Prostate gland (tissue), 2 donors: ENCODE measurements around the gene CABCOCO1. TPM values are rescaled to one million over a fixed set of nuclear protein-coding genes. Genes with fewer than 3 reads are reported as not detected.

Experiments
- DNase-seq: peaks from one replicate; pipeline ENCODE4 v3.0.0-alpha.2; 2019; ENCODE audit warnings: low spot score
- H3K27ac ChIP-seq, 2 donors: fragments of 200-600 bp; sonication (generic); 2 replicates each; pipeline ENCODE4 v1.5.1; 2017 to 2019
- H3K27me3 ChIP-seq: fragments of 200-600 bp; sonication (generic); replicated peaks from 2 replicates; pipeline ENCODE4 v1.5.1; 2019; ENCODE audit not compliant: insufficient read depth
- H3K36me3 ChIP-seq, 2 donors: fragments of 200-600 bp; sonication (generic); 1 replicate in 1 of 2; 2 replicates in 1 of 2; pipeline versions ENCODE4 v1.5.1 to v1.8.1; 2017 to 2019
- H3K4me1 ChIP-seq: fragments of 200-600 bp; sonication (generic); replicated peaks from 2 replicates; pipeline ENCODE4 v1.5.1; 2019
- H3K4me3 ChIP-seq, 2 donors: fragments of 200-600 bp; sonication (generic); 2 replicates each; pipeline ENCODE4 v1.5.1; 2017 to 2019
- H3K9me3 ChIP-seq: fragments of 200-600 bp; sonication (generic); 2 replicates; pipeline ENCODE4 v1.5.1; 2017
- POLR2A ChIP-seq: fragments of 450-650 bp; IDR thresholded peaks from one replicate; pipeline ENCODE4 v1.6.1; 2016; ENCODE audit warnings: antibody characterized with exemption, mild to moderate bottlenecking
- POLR2AphosphoS5 ChIP-seq: sonication (generic); formaldehyde crosslinking; IDR thresholded peaks from one replicate; pipeline ENCODE4 v1.6.1; 2017; ENCODE audit warnings: antibody characterized with exemption
- WGBS: methylation state at CpG from one replicate; pipeline ENCODE4 v1.1.5; 2018; 5-methylcytosine and 5-hydroxymethylcytosine counted together
- intact Hi-C: fragments of 100-400 bp; cut with DNase I; formaldehyde crosslinking; loops from one replicate; pipeline ENCODE4 v1.14.2; 2022
- total RNA-seq, 2 donors: library from RNA; depleted of rRNA; stranded (reverse); fragments of >200 nt; gene quantifications; one replicate each; pipeline ENCODE4 v1.1.0, GENCODE V29; 2016
- TF ChIP-seq, protein P1 (sequence below), 4 experiments: fragments of 200-600 bp in 2 of 4; fragments of 450-650 bp in 2 of 4; sonication (generic) in 2 of 4; IDR thresholded peaks; 1 replicate in 3 of 4; 2 replicates in 1 of 4; pipeline ENCODE4 v1.5.1; 2016 to 2019; ENCODE audit warnings: antibody characterized with exemption in 4 of 4, mild to moderate bottlenecking in 2 of 4, moderate library complexity in 2 of 4

CABCOCO1 gene
- total RNA-seq, 2 donors from 2014 or later = 1.0 to 1.9 TPM

DNA sequence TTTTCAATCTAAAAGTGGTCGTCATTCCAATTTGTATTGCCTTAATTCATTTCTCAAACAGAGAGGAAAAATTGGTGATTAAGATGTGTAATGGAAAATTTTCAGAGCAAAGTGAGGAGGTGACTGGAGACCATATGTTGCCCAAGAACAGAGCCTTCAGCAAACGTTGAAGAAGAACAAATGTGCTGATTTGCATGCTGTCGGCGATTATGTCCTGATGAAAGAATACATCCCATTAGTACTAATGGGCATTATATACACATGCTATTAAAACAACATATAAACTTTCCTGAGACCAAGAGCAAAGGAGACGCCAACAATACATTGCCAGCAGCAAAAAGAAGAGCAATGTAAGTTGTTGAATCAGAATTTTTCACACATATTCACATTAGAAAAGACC is 138.8 kb downstream of the CABCOCO1 start:
- Histone ChIP-seq H3K36me3 (no peaks in the 10 kb centered on the region), H3K27me3 (no peaks in the 10 kb centered on the region), H3K9me3 (no peaks in the 10 kb centered on the region), H3K4me1 (no peaks in the 10 kb centered on the region), H3K4me3 (no peak overlapping the region), H3K27ac (no peak overlapping the region)
- intact Hi-C loops = no loop called here
- DNase-seq = no peak
- TF ChIP-seq, protein P1, sequence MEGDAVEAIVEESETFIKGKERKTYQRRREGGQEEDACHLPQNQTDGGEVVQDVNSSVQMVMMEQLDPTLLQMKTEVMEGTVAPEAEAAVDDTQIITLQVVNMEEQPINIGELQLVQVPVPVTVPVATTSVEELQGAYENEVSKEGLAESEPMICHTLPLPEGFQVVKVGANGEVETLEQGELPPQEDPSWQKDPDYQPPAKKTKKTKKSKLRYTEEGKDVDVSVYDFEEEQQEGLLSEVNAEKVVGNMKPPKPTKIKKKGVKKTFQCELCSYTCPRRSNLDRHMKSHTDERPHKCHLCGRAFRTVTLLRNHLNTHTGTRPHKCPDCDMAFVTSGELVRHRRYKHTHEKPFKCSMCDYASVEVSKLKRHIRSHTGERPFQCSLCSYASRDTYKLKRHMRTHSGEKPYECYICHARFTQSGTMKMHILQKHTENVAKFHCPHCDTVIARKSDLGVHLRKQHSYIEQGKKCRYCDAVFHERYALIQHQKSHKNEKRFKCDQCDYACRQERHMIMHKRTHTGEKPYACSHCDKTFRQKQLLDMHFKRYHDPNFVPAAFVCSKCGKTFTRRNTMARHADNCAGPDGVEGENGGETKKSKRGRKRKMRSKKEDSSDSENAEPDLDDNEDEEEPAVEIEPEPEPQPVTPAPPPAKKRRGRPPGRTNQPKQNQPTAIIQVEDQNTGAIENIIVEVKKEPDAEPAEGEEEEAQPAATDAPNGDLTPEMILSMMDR (IDR thresholded peaks at IDR 0.05) = no peak
- no peak for TF ChIP-seq POLR2A
- TF ChIP-seq POLR2AphosphoS5 = no peak
- WGBS = 72% methylated on average over 5 of the region's 5 CpGs

DNA sequence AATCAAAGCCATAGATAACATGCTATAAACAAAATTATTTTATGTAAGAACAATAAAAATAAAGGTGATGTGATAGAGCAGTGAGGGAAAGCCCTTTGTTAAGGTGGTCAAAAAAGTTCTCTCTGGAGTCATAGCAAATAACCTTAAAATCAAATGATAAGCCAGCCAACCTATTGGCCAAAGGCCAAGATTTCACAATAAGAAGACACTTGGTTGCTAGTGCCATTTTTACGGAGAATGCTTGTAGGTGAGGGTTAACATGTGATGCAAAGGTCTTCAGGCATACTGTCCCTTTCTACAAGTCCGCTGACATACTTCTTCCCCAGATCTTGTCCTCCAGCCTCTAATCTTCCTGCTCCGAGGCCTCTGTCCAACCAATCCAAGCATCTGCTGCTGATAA is 140.5 kb downstream of the CABCOCO1 start:
- TF ChIP-seq POLR2AphosphoS5 = no peak
- TF ChIP-seq POLR2A = no peak
- TF ChIP-seq, protein P1 (IDR thresholded peaks at IDR 0.05) = no peak
- H3K27ac ChIP-seq = no peak overlapping the region
- no peaks in the 10 kb centered on the region for H3K27me3 ChIP-seq
- H3K9me3 ChIP-seq = no peaks in the 10 kb centered on the region
- no peaks in the 10 kb centered on the region for H3K4me1 ChIP-seq
- no peak overlapping the region for H3K4me3 ChIP-seq
- H3K36me3 ChIP-seq = no peaks in the 10 kb centered on the region
- intact Hi-C loops = no loop called here
- 97% methylated on average over 3 of the region's 3 CpGs for WGBS
- no peak for DNase-seq

DNA sequence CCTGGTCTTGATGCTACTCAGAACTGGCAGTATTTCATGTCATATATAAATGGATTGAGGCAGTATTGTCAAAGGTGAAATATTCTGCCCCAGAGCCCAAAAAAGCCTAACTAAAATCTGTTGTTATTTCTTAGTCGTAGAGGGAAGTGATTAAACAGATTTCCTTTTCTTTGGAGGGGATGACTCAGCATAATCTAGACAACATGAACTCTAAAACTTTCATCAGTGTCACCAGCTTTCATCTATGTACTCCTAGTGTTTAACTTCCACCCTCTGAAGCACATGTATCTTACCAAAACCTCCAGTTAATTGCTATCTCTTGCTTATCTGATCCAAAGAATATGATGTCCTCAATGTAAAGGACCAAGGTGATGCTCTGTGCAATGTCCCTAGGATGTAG is 141.7 kb downstream of the CABCOCO1 start:
- Histone ChIP-seq H3K27ac (no peak overlapping the region), H3K27me3 (no peaks in the 10 kb centered on the region), H3K4me1 (no peaks in the 10 kb centered on the region), H3K9me3 (no peaks in the 10 kb centered on the region), H3K36me3 (no peaks in the 10 kb centered on the region), H3K4me3 (no peak overlapping the region)
- 55% methylated on average over 1 of the region's 1 CpG for WGBS
- TF ChIP-seq, protein P1 (IDR thresholded peaks at IDR 0.05) = no peak
- TF ChIP-seq POLR2A = no peak
- no peak for TF ChIP-seq POLR2AphosphoS5
- intact Hi-C loops = no loop called here
- DNase-seq = no peak

DNA sequence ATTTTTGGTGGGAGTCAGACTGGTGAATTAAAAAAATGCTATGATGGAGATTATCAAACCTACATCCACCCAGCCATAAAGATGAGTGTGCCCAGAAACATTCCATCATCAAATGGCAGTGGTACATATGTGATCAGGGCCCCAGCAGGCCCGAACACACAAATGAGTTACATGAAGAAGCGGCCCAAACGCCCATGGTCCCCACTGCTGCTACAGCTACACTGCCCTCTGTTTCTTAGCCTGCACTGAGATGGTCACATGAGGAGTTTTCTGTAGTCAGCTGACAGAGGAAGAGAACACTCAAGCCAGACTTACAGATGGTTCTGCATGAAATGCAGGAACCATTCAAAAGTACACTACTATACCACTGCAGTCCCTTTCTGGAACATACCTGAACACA is 142.4 kb downstream of the CABCOCO1 start:
- H3K27me3 ChIP-seq = no peaks in the 10 kb centered on the region
- H3K36me3 ChIP-seq = no peaks in the 10 kb centered on the region
- no peak for DNase-seq
- H3K4me1 ChIP-seq = no peaks in the 10 kb centered on the region
- H3K9me3 ChIP-seq = no peaks in the 10 kb centered on the region
- H3K4me3 ChIP-seq = no peak overlapping the region
- TF ChIP-seq POLR2AphosphoS5 (no peak), POLR2A (no peak)
- TF ChIP-seq, protein P1 (IDR thresholded peaks at IDR 0.05) = no peak
- no peak overlapping the region for H3K27ac ChIP-seq
- 96% methylated on average over 3 of the region's 3 CpGs for WGBS
- intact Hi-C loops = no loop called here

DNA sequence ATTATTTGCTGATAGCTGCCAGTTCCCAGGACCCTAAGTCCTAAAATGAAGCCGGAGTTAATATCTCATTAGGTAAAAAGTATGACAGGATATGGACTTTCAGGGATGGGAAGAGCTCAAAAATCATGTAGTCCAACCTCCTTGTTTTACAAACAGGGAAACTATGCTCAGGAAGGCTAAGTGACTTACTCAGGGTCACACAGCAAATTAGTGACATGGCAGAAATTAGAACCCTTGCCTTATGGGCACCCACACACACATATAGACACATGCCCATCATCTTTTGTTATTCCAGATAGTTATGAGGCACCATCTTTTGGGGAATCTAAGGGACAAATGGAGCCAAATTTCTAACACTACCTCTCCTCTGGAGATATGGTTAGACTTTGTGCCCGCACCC is 147.5 kb downstream of the CABCOCO1 start:
- TF ChIP-seq POLR2AphosphoS5 = no peak
- TF ChIP-seq, protein P1 (IDR thresholded peaks at IDR 0.05) = no peak
- no peak for TF ChIP-seq POLR2A
- H3K4me1 ChIP-seq = no peaks in the 10 kb centered on the region
- WGBS = 95% methylated on average over 2 of the region's 2 CpGs
- no peaks in the 10 kb centered on the region for H3K27me3 ChIP-seq
- H3K9me3 ChIP-seq = no peaks in the 10 kb centered on the region
- no peak overlapping the region for H3K27ac ChIP-seq
- H3K4me3 ChIP-seq = no peak overlapping the region
- no peaks in the 10 kb centered on the region for H3K36me3 ChIP-seq
- intact Hi-C loops = no loop called here
- no peak for DNase-seq
